Activated CD4-positive, alpha-beta T cell treated with anti-CD3 and anti-CD28 coated beads, Interleukin-2, amount 10 ng/mL, durations not matched to agents 7 days and 5 days (primary cell): ENCODE measurements around the gene HECW1. TPM values are rescaled to one million over a fixed set of nuclear protein-coding genes. Genes with fewer than 3 reads are reported as not detected.

ENCODE experiments used
- CTCF ChIA-PET: fragments of 350-600 bp; sonication (Branson Sonifier 250); formaldehyde crosslinking; loops from one replicate; lab custom pipeline; 2021; ENCODE audit warnings: antibody characterized with exemption; lab: Charles Lee
- POLR2A ChIA-PET: fragments of 350-600 bp; sonication (Branson Sonifier 250); formaldehyde crosslinking; loops from one replicate; lab custom pipeline; 2021; ENCODE audit warnings: antibody characterized with exemption; lab: Charles Lee
- DNase-seq: peaks from one replicate; pipeline ENCODE4 v3.0.0-alpha.2; 2020
- H3K27ac Mint-ChIP-seq: one replicate; pipeline ENCODE4 v1.8.0; 2021; ENCODE audit warnings: mild to moderate bottlenecking, moderate library complexity, mixed read lengths
- H3K27me3 Mint-ChIP-seq: one replicate; pipeline ENCODE4 v1.8.0; 2021; ENCODE audit warnings: mixed read lengths
- H3K36me3 Mint-ChIP-seq: one replicate; pipeline ENCODE4 v1.8.0; 2021; ENCODE audit warnings: low read depth, mixed read lengths
- H3K4me1 Mint-ChIP-seq: one replicate; pipeline ENCODE4 v1.8.0; 2021; ENCODE audit warnings: mixed read lengths
- H3K4me3 Mint-ChIP-seq: one replicate; pipeline ENCODE4 v1.8.0; 2021; ENCODE audit warnings: mild to moderate bottlenecking, moderate library complexity, mixed read lengths
- H3K9me3 Mint-ChIP-seq: one replicate; pipeline ENCODE4 v1.8.0; 2021; ENCODE audit warnings: mixed read lengths
- total RNA-seq, 2 experiments: library from RNA; stranded (reverse); gene quantifications; one replicate each; pipeline ENCODE4 v1.2.3, GENCODE V29; 2021

The HECW1 gene
- total RNA-seq, 2 experiments from 2014 or later = not detected

GRCh38 chr7:43170571-43170970 lies 58.1 kb downstream of the HECW1 start:
- no peak for DNase-seq
- POLR2A ChIA-PET = no interaction called here
- Mint-ChIP-seq H3K27me3 (peaks cover 6% of the 10 kb centered on the region), H3K4me1 (no peaks in the 10 kb centered on the region), H3K27ac (no peak overlapping the region), H3K4me3 (no peak overlapping the region), H3K36me3 (no peaks in the 10 kb centered on the region), H3K9me3 (no peaks in the 10 kb centered on the region)
- CTCF ChIA-PET = no interaction called here

GRCh38 chr7:43175570-43176200 lies 63.2 kb downstream of the HECW1 start:
- CTCF ChIA-PET = no interaction called here

GRCh38 chr7:43179393-43179792 lies 66.9 kb downstream of the HECW1 start:
- CTCF ChIA-PET = no interaction called here
- Mint-ChIP-seq H3K4me1 (no peaks in the 10 kb centered on the region), H3K27ac (no peak overlapping the region), H3K4me3 (no peak overlapping the region), H3K36me3 (no peaks in the 10 kb centered on the region), H3K27me3 (peaks cover 3% of the 10 kb centered on the region), H3K9me3 (no peaks in the 10 kb centered on the region)
- no peak for DNase-seq
- POLR2A ChIA-PET = no interaction called here

More at GRCh38 chr7:43175570-43176200, 63.2 kb downstream of the HECW1 start:
- Mint-ChIP-seq H3K4me3 (no peak overlapping the region), H3K27me3 (peaks cover 3% of the 10 kb centered on the region), H3K36me3 (no peaks in the 10 kb centered on the region), H3K27ac (no peak overlapping the region), H3K9me3 (no peaks in the 10 kb centered on the region), H3K4me1 (no peaks in the 10 kb centered on the region)
- POLR2A ChIA-PET = no interaction called here
- DNase-seq = no peak

- Mint-ChIP-seq H3K9me3 (no peaks in the 10 kb centered on the region), H3K4me3 (no peak overlapping the region), H3K27me3 (peaks cover 3% of the 10 kb centered on the region), H3K4me1 (no peaks in the 10 kb centered on the region), H3K27ac (no peak overlapping the region), H3K36me3 (no peaks in the 10 kb centered on the region)
- no peak for DNase-seq
- CTCF ChIA-PET = no interaction called here
- POLR2A ChIA-PET = no interaction called here
These were observed 80.5 kb downstream of the HECW1 start for GRCh38 chr7:43192806-43193460.

- CTCF ChIA-PET = no interaction called here
- Mint-ChIP-seq H3K4me3 (no peak overlapping the region), H3K27me3 (peaks cover 2% of the 10 kb centered on the region), H3K9me3 (no peaks in the 10 kb centered on the region), H3K4me1 (no peaks in the 10 kb centered on the region), H3K36me3 (no peaks in the 10 kb centered on the region), H3K27ac (no peak overlapping the region)
- DNase-seq = no peak
- POLR2A ChIA-PET = no interaction called here
These were observed 81.4 kb downstream of the HECW1 start for GRCh38 chr7:43193893-43194292.

GRCh38 chr7:43195256-43195655 lies 82.8 kb downstream of the HECW1 start:
- CTCF ChIA-PET = no interaction called here

GRCh38 chr7:43195768-43196167 lies 83.3 kb downstream of the HECW1 start:
- Mint-ChIP-seq H3K27ac (no peak overlapping the region), H3K27me3 (peaks cover 8% of the 10 kb centered on the region), H3K36me3 (no peaks in the 10 kb centered on the region), H3K4me3 (no peak overlapping the region), H3K9me3 (no peaks in the 10 kb centered on the region), H3K4me1 (no peaks in the 10 kb centered on the region)
- POLR2A ChIA-PET = no interaction called here
- CTCF ChIA-PET = no interaction called here
- no peak for DNase-seq

More at GRCh38 chr7:43195256-43195655, 82.8 kb downstream of the HECW1 start:
- no peaks in the 10 kb centered on the region for H3K36me3 Mint-ChIP-seq
- no peak overlapping the region for H3K4me3 Mint-ChIP-seq
- no peaks in the 10 kb centered on the region for H3K9me3 Mint-ChIP-seq
- no peak for DNase-seq
- POLR2A ChIA-PET = no interaction called here
- no peaks in the 10 kb centered on the region for H3K4me1 Mint-ChIP-seq
- peaks cover 3% of the 10 kb centered on the region for H3K27me3 Mint-ChIP-seq
- no peak overlapping the region for H3K27ac Mint-ChIP-seq

- ChIA-PET POLR2A (no interaction called here), CTCF (no interaction called here)
- Mint-ChIP-seq H3K9me3 (no peaks in the 10 kb centered on the region), H3K27ac (no peak overlapping the region), H3K27me3 (peaks cover 8% of the 10 kb centered on the region), H3K36me3 (no peaks in the 10 kb centered on the region), H3K4me3 (no peak overlapping the region), H3K4me1 (no peaks in the 10 kb centered on the region)
- no peak for DNase-seq
These were observed 83.9 kb downstream of the HECW1 start for GRCh38 chr7:43196379-43196778.

- ChIA-PET POLR2A (no interaction called here), CTCF (no interaction called here)
- no peaks in the 10 kb centered on the region for H3K36me3 Mint-ChIP-seq
- H3K4me3 Mint-ChIP-seq = no peak overlapping the region
- no peaks in the 10 kb centered on the region for H3K4me1 Mint-ChIP-seq
- no peak for DNase-seq
- H3K9me3 Mint-ChIP-seq = no peaks in the 10 kb centered on the region
- H3K27me3 Mint-ChIP-seq = peaks cover 11% of the 10 kb centered on the region
- H3K27ac Mint-ChIP-seq = no peak overlapping the region
These were observed 85.6 kb downstream of the HECW1 start for GRCh38 chr7:43198016-43198415.

GRCh38 chr7:43198599-43199090 lies 86.2 kb downstream of the HECW1 start:
- Mint-ChIP-seq H3K36me3 (no peaks in the 10 kb centered on the region), H3K9me3 (no peaks in the 10 kb centered on the region), H3K27me3 (peaks cover 11% of the 10 kb centered on the region), H3K4me3 (no peak overlapping the region), H3K27ac (no peak overlapping the region), H3K4me1 (no peaks in the 10 kb centered on the region)
- DNase-seq = no peak
- CTCF ChIA-PET = interaction anchor here (1.0 kb wide), 1 partner anchor 120 kb away, joined by 3 read pairs; no protein-coding TSS in a partner anchor
- POLR2A ChIA-PET = no interaction called here

GRCh38 chr7:43199371-43200160 lies 87.1 kb downstream of the HECW1 start:
- Mint-ChIP-seq H3K4me1 (no peaks in the 10 kb centered on the region), H3K27ac (no peak overlapping the region), H3K9me3 (no peaks in the 10 kb centered on the region), H3K27me3 (peaks cover 11% of the 10 kb centered on the region), H3K36me3 (no peaks in the 10 kb centered on the region), H3K4me3 (no peak overlapping the region)
- POLR2A ChIA-PET = no interaction called here
- CTCF ChIA-PET = interaction anchor here (1.0 kb wide), 1 partner anchor 121 kb away, joined by 3 read pairs; no protein-coding TSS in a partner anchor
- DNase-seq = no peak

- Mint-ChIP-seq H3K27me3 (peaks cover 11% of the 10 kb centered on the region), H3K9me3 (no peaks in the 10 kb centered on the region), H3K4me3 (no peak overlapping the region), H3K27ac (no peak overlapping the region), H3K36me3 (no peaks in the 10 kb centered on the region), H3K4me1 (no peaks in the 10 kb centered on the region)
- ChIA-PET CTCF (no interaction called here), POLR2A (no interaction called here)
- no peak for DNase-seq
These were observed 89.5 kb downstream of the HECW1 start for GRCh38 chr7:43201912-43202311.

- ChIA-PET POLR2A (no interaction called here), CTCF (no interaction called here)
- H3K36me3 Mint-ChIP-seq = no peaks in the 10 kb centered on the region
- no peaks in the 10 kb centered on the region for H3K4me1 Mint-ChIP-seq
- H3K27me3 Mint-ChIP-seq = peaks cover 13% of the 10 kb centered on the region
- DNase-seq = no peak
- no peak overlapping the region for H3K4me3 Mint-ChIP-seq
- H3K9me3 Mint-ChIP-seq = no peaks in the 10 kb centered on the region
- no peak overlapping the region for H3K27ac Mint-ChIP-seq
These were observed 91.6 kb downstream of the HECW1 start for GRCh38 chr7:43204081-43204480.
